ENCODE results near the gene UNC93B1.

UNC93B1 gene

DNA sequence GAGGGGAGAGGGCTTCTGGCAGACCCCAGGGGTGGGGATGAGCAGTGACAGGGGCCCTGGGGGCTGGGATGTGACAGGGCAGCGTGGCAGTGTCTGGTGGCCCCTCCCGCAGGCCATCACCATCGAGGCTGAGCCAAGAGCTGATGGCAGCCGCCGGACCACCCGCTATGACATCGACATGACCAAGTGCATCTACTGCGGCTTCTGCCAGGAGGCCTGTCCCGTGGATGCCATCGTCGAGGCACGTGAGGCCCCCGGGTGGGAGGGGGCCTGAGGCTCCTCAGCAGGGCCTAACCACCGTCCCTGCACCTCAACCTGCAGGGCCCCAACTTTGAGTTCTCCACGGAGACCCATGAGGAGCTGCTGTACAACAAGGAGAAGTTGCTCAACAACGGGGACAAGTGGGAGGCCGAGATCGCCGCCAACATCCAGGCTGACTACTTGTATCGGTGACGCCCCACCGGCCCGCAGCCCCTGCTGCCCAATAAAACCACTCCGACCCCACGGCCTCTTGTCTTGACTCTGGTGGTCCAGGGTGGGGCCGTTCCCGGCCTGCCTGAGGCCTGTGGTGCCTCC lies 32.3 kb upstream of the UNC93B1 start:
- H3K36me3 ChIP-seq (ENCODE audit: insufficient read depth, low read length): peaks cover 32% of the 10 kb centered on the region
- peaks cover 28% of the 10 kb centered on the region for H3K4me1 ChIP-seq (ENCODE audit: insufficient read depth, low read length)
- H4K20me1 ChIP-seq (ENCODE audit: insufficient read depth, low read length): peaks cover 20% of the 10 kb centered on the region
- H3K9ac ChIP-seq (ENCODE audit: low read depth, low read length): no peak overlapping the region
- ATAC-seq (ENCODE audit: insufficient read depth, low read depth) (no peak), DNase-seq (no peak)
- no peak overlapping the region for H2AFZ ChIP-seq (ENCODE audit: low read depth, low read length)
- no peaks in the 10 kb centered on the region for H3K9me3 ChIP-seq (ENCODE audit: insufficient read depth, low read length, severe bottlenecking)
- H3K4me3 ChIP-seq (ENCODE audit: low read depth in 1 of 2, low read length in 2 of 2): no peak overlapping the region
- H3K27me3 ChIP-seq (ENCODE audit: insufficient read depth, low read length, poor library complexity): no peaks in the 10 kb centered on the region
- H3K4me2 ChIP-seq (ENCODE audit: insufficient read depth, low read length): no peak overlapping the region
- H3K79me2 ChIP-seq (ENCODE audit: insufficient read depth, low read length): peaks cover 18% of the 10 kb centered on the region
- H3K27ac ChIP-seq (ENCODE audit: low read length): no peak overlapping the region
- no peak for TF ChIP-seq EZH2 (IDR thresholded peaks at IDR 0.05; ENCODE audit: borderline replicate concordance, low read depth, low read length, severe bottlenecking)
- TF ChIP-seq, protein P1, sequence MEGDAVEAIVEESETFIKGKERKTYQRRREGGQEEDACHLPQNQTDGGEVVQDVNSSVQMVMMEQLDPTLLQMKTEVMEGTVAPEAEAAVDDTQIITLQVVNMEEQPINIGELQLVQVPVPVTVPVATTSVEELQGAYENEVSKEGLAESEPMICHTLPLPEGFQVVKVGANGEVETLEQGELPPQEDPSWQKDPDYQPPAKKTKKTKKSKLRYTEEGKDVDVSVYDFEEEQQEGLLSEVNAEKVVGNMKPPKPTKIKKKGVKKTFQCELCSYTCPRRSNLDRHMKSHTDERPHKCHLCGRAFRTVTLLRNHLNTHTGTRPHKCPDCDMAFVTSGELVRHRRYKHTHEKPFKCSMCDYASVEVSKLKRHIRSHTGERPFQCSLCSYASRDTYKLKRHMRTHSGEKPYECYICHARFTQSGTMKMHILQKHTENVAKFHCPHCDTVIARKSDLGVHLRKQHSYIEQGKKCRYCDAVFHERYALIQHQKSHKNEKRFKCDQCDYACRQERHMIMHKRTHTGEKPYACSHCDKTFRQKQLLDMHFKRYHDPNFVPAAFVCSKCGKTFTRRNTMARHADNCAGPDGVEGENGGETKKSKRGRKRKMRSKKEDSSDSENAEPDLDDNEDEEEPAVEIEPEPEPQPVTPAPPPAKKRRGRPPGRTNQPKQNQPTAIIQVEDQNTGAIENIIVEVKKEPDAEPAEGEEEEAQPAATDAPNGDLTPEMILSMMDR (IDR thresholded peaks at IDR 0.05; ENCODE audit: borderline replicate concordance, extremely low read depth, low read length, poor library complexity, severe bottlenecking): no peak

DNA sequence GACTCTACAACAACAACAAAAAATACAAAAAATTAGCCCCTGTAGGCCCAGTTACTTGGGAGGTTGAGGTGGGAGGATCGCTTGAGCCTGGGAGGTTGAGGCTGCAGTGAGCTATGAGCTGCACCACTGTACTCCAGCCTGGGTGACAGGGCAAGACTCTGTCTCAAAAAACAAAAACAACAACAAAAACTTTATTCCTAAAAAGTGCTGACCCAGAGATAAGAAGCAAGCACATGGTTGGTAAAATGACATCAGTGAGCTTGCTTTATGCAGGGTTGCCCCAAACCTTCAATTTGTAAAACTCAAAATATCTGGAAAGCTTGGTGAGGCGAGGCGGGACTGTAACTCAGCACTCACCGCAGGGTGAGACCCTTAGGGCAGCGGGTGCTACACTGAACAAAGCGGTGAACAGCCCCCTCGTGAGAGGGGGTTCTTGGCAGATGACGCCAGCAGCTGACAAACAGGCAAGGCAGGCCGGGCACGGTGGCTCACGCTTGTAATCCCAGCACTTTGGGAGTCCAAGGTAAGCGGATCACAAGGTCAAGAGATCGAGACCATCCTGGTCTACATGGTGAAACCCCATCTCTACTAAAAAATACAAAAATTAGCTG lies 31.5 kb upstream of the UNC93B1 start:
- DNase-seq (no peak), ATAC-seq (ENCODE audit: insufficient read depth, low read depth) (no peak)
- no peak overlapping the region for H3K4me2 ChIP-seq (ENCODE audit: insufficient read depth, low read length)
- H4K20me1 ChIP-seq (ENCODE audit: insufficient read depth, low read length): peaks cover 20% of the 10 kb centered on the region
- H3K9me3 ChIP-seq (ENCODE audit: insufficient read depth, low read length, severe bottlenecking): no peaks in the 10 kb centered on the region
- H3K36me3 ChIP-seq (ENCODE audit: insufficient read depth, low read length): peaks cover 32% of the 10 kb centered on the region
- no peaks in the 10 kb centered on the region for H3K27me3 ChIP-seq (ENCODE audit: insufficient read depth, low read length, poor library complexity)
- H3K4me3 ChIP-seq (ENCODE audit: low read depth in 1 of 2, low read length in 2 of 2): no peak overlapping the region
- no peak overlapping the region for H3K27ac ChIP-seq (ENCODE audit: low read length)
- peaks cover 26% of the 10 kb centered on the region for H3K4me1 ChIP-seq (ENCODE audit: insufficient read depth, low read length)
- H3K9ac ChIP-seq (ENCODE audit: low read depth, low read length): no peak overlapping the region
- no peak overlapping the region for H2AFZ ChIP-seq (ENCODE audit: low read depth, low read length)
- peaks cover 23% of the 10 kb centered on the region for H3K79me2 ChIP-seq (ENCODE audit: insufficient read depth, low read length)
- TF ChIP-seq, protein P1 (IDR thresholded peaks at IDR 0.05; ENCODE audit: borderline replicate concordance, extremely low read depth, low read length, poor library complexity, severe bottlenecking): no peak
- TF ChIP-seq EZH2 (IDR thresholded peaks at IDR 0.05; ENCODE audit: borderline replicate concordance, low read depth, low read length, severe bottlenecking): no peak

DNA sequence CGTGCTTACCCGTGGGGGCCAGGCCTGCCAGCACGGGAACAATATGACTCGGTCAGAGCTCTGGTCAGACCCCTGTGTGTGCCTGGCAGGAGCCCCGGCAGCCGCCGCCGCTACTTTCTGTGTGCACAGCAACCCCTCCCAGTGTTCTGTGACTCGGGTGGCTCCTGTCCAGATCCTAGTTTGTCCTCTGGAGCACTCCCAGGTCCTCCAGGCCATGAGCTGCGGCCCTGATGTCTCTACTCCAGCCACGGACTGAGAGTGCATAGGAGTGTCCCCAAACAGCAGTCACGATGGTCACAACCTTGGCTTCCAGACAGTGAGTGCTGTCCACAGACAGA lies 29.8 kb upstream of the UNC93B1 start:
- peaks cover 32% of the 10 kb centered on the region for H3K36me3 ChIP-seq (ENCODE audit: insufficient read depth, low read length)
- H4K20me1 ChIP-seq (ENCODE audit: insufficient read depth, low read length): peaks cover 20% of the 10 kb centered on the region
- H3K4me2 ChIP-seq (ENCODE audit: insufficient read depth, low read length): 0 out of 2 replicates have a peak overlapping the region, but pooled peaks have one; percentile 4
- peaks cover 31% of the 10 kb centered on the region for H3K79me2 ChIP-seq (ENCODE audit: insufficient read depth, low read length)
- H3K9me3 ChIP-seq (ENCODE audit: insufficient read depth, low read length, severe bottlenecking): no peaks in the 10 kb centered on the region
- H3K27ac ChIP-seq (ENCODE audit: low read length): no peak overlapping the region
- no peak for ATAC-seq (ENCODE audit: insufficient read depth, low read depth)
- no peak overlapping the region for H2AFZ ChIP-seq (ENCODE audit: low read depth, low read length)
- H3K4me3 ChIP-seq (ENCODE audit: low read depth in 1 of 2, low read length in 2 of 2): no peak overlapping the region
- H3K4me1 ChIP-seq (ENCODE audit: insufficient read depth, low read length): peaks cover 34% of the 10 kb centered on the region
- TF ChIP-seq EZH2 (IDR thresholded peaks at IDR 0.05; ENCODE audit: borderline replicate concordance, low read depth, low read length, severe bottlenecking): no peak
- TF ChIP-seq, protein P1 (IDR thresholded peaks at IDR 0.05; ENCODE audit: borderline replicate concordance, extremely low read depth, low read length, poor library complexity, severe bottlenecking): no peak
- no peak overlapping the region for H3K9ac ChIP-seq (ENCODE audit: low read depth, low read length)
- no peaks in the 10 kb centered on the region for H3K27me3 ChIP-seq (ENCODE audit: insufficient read depth, low read length, poor library complexity)
- DNase-seq: no peak

All from DND-41 (cell line).